SK-N-SH treated with all-trans-retinoic acid at 6 μM for 48 hours (cell line): ENCODE results near the gene OR10K2.

Experiments used
- ATAC-seq: fragments of 200-7000 bp; cut with Tn5 transposase; 3 replicates; pipeline ENCODE4 v1.9.1; 2020; ENCODE audit warnings: mild to moderate bottlenecking, moderate library complexity
- BACH2 ChIP-seq: fragments of 250-450 bp; sonication (Bioruptor Pico); IDR thresholded peaks from 2 replicates; pipeline ENCODE4 v1.9.0; 2021; ENCODE audit warnings: mild to moderate bottlenecking, borderline replicate concordance
- ESRRG ChIP-seq: fragments of 250-450 bp; sonication (Bioruptor Pico); IDR thresholded peaks from 2 replicates; pipeline ENCODE4 v1.6.1; 2021; ENCODE audit warnings: mild to moderate bottlenecking
- GLIS3 ChIP-seq: fragments of 250-450 bp; sonication (Bioruptor Pico); IDR thresholded peaks from 2 replicates; pipeline ENCODE4 v1.5.0; 2020; ENCODE audit warnings: mild to moderate bottlenecking, moderate library complexity
- OSR1 ChIP-seq: fragments of 250-450 bp; sonication (Bioruptor Pico); IDR thresholded peaks from 2 replicates; pipeline ENCODE4 v1.8.0; 2022; ENCODE audit warnings: moderate library complexity, mild to moderate bottlenecking, inconsistent platforms
- PPARA ChIP-seq: fragments of 250-450 bp; sonication (Bioruptor Pico); IDR thresholded peaks from 2 replicates; pipeline ENCODE4 v1.5.0; 2020; ENCODE audit warnings: mild to moderate bottlenecking, borderline replicate concordance
- RARB ChIP-seq: fragments of 250-450 bp; sonication (Bioruptor Pico); IDR thresholded peaks from 2 replicates; pipeline ENCODE4 v1.8.0; 2021; ENCODE audit warnings: mild to moderate bottlenecking, moderate library complexity
- SNAI2 ChIP-seq: fragments of 250-450 bp; sonication (Bioruptor Pico); IDR thresholded peaks from 2 replicates; pipeline ENCODE4 v1.5.0; 2020; ENCODE audit warnings: mild to moderate bottlenecking, moderate library complexity
- TCF4 ChIP-seq: fragments of 250-450 bp; sonication (Bioruptor Pico); IDR thresholded peaks from 2 replicates; pipeline ENCODE4 v1.8.0; 2021; ENCODE audit warnings: mild to moderate bottlenecking, moderate library complexity, borderline replicate concordance
- TOX ChIP-seq: fragments of 250-450 bp; sonication (Bioruptor Pico); IDR thresholded peaks from 2 replicates; pipeline ENCODE4 v1.8.0; 2021; ENCODE audit warnings: mild to moderate bottlenecking, moderate library complexity, borderline replicate concordance
- TSHZ2 ChIP-seq: fragments of 250-450 bp; sonication (Bioruptor Pico); IDR thresholded peaks from 2 replicates; pipeline ENCODE4 v1.5.0; 2020; ENCODE audit warnings: mild to moderate bottlenecking, moderate library complexity
- ZFP30 ChIP-seq: fragments of 450-650 bp; formaldehyde crosslinking; IDR thresholded peaks from 2 replicates; pipeline ENCODE4 v1.5.0; 2022; ENCODE audit warnings: mild to moderate bottlenecking, moderate library complexity
- ZNF565 ChIP-seq: fragments of 450-650 bp; formaldehyde crosslinking; conservative IDR thresholded peaks from 2 replicates; pipeline ENCODE4 v1.5.0; 2020; ENCODE audit warnings: low read depth, mild to moderate bottlenecking, moderate library complexity
- TF ChIP-seq, protein P1 (sequence below): fragments of 250-450 bp; sonication (Bioruptor Pico); IDR thresholded peaks from 2 replicates; pipeline ENCODE4 v1.5.1; 2020; ENCODE audit warnings: low read depth, mild to moderate bottlenecking, moderate library complexity
- TF ChIP-seq, protein P2 (sequence below): fragments of 250-450 bp; sonication (Bioruptor Pico); IDR thresholded peaks from 2 replicates; pipeline ENCODE4 v1.8.0; 2021; ENCODE audit warnings: low read depth, mild to moderate bottlenecking, moderate library complexity, borderline replicate concordance
- TF ChIP-seq, protein P3 (sequence below): fragments of 250-450 bp; sonication (Bioruptor Pico); IDR thresholded peaks from 2 replicates; pipeline ENCODE4 v1.8.0; 2020; ENCODE audit warnings: mild to moderate bottlenecking, moderate library complexity, borderline replicate concordance

Gene OR10K2

DNA sequence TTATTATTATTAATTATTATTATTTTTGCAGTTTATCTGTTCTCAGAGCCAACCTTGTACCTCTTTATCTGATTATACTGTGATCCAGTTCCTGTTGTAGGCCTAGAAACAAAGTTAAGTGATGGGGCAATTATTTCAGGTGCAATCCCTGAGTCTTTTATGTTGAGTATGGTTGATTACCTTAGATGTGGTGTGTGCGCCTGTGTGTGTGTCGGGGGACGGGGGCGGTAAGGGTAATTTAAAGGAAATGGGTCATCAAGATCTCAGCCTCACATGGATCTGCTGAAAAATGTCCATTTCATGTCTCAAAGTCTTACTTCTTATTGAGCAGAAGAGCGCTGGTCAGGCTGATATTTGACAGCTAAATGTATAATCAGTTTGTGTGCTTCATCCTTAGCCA is 18.9 kb downstream of the OR10K2 start:
- no peak for ATAC-seq

GRCh38 chr1:158400871-158401270 is 25.2 kb downstream of the OR10K2 start:
- TF ChIP-seq RARB (CRISPR knock-in tag), result no peak
- no peak for TF ChIP-seq TSHZ2 (CRISPR knock-in tag)
- no peak for TF ChIP-seq ESRRG (CRISPR knock-in tag)
- TF ChIP-seq, protein P1, sequence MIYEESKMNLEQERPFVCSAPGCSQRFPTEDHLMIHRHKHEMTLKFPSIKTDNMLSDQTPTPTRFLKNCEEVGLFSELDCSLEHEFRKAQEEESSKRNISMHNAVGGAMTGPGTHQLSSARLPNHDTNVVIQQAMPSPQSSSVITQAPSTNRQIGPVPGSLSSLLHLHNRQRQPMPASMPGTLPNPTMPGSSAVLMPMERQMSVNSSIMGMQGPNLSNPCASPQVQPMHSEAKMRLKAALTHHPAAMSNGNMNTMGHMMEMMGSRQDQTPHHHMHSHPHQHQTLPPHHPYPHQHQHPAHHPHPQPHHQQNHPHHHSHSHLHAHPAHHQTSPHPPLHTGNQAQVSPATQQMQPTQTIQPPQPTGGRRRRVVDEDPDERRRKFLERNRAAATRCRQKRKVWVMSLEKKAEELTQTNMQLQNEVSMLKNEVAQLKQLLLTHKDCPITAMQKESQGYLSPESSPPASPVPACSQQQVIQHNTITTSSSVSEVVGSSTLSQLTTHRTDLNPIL, result no peak
- no peak for TF ChIP-seq ZNF565 (CRISPR knock-in tag)
- no peak for TF ChIP-seq OSR1 (CRISPR knock-in tag)
- no peak for TF ChIP-seq SNAI2 (CRISPR knock-in tag)
- no peak for TF ChIP-seq TOX
- TF ChIP-seq, protein P2, sequence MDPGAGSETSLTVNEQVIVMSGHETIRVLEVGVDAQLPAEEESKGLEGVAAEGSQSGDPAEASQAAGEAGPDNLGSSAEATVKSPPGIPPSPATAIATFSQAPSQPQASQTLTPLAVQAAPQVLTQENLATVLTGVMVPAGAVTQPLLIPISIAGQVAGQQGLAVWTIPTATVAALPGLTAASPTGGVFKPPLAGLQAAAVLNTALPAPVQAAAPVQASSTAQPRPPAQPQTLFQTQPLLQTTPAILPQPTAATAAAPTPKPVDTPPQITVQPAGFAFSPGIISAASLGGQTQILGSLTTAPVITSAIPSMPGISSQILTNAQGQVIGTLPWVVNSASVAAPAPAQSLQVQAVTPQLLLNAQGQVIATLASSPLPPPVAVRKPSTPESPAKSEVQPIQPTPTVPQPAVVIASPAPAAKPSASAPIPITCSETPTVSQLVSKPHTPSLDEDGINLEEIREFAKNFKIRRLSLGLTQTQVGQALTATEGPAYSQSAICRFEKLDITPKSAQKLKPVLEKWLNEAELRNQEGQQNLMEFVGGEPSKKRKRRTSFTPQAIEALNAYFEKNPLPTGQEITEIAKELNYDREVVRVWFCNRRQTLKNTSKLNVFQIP, result no peak
- TF ChIP-seq PPARA (CRISPR knock-in tag), result no peak
- TF ChIP-seq ZFP30, result no peak
- TF ChIP-seq GLIS3 (CRISPR knock-in tag), result no peak
- TF ChIP-seq BACH2 (CRISPR knock-in tag), result no peak
- no peak for ATAC-seq

More for the DNA sequence above, 18.9 kb downstream of the OR10K2 start:
- TF ChIP-seq OSR1 (CRISPR knock-in tag), result no peak
- no peak for TF ChIP-seq TSHZ2 (CRISPR knock-in tag)
- TF ChIP-seq, protein P1, result no peak
- TF ChIP-seq ZFP30, result no peak
- TF ChIP-seq, protein P3, sequence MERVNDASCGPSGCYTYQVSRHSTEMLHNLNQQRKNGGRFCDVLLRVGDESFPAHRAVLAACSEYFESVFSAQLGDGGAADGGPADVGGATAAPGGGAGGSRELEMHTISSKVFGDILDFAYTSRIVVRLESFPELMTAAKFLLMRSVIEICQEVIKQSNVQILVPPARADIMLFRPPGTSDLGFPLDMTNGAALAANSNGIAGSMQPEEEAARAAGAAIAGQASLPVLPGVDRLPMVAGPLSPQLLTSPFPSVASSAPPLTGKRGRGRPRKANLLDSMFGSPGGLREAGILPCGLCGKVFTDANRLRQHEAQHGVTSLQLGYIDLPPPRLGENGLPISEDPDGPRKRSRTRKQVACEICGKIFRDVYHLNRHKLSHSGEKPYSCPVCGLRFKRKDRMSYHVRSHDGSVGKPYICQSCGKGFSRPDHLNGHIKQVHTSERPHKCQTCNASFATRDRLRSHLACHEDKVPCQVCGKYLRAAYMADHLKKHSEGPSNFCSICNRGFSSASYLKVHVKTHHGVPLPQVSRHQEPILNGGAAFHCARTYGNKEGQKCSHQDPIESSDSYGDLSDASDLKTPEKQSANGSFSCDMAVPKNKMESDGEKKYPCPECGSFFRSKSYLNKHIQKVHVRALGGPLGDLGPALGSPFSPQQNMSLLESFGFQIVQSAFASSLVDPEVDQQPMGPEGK (CRISPR knock-in tag), result no peak

GRCh38 chr1:158398818-158399514 is 27.1 kb downstream of the OR10K2 start, which contains the start of gene OR10T2:
OR10T2 (minus strand) TSS chr1:158399466; CDS start chr1:158399466, 0 bp downstream.
- no peak for ATAC-seq
- TF ChIP-seq PPARA (CRISPR knock-in tag), result no peak
- TF ChIP-seq, protein P3 (CRISPR knock-in tag), result no peak
- TF ChIP-seq TCF4 (CRISPR knock-in tag), result no peak
